Parathyroid adenoma (tissue), 2 donors: Measurements from ENCODE around the gene F13A1.

Experiments used
- H2AFZ ChIP-seq: fragments of 300-600 bp; sonication (generic); one replicate; pipeline ENCODE4 v1.7.0; 2017; ENCODE audit warnings: antibody characterized with exemption, mild to moderate bottlenecking
- H3K27ac ChIP-seq: fragments of 300-600 bp; sonication (generic); one replicate; pipeline ENCODE4 v1.7.0; 2017
- H3K27me3 ChIP-seq: fragments of 300-600 bp; sonication (generic); one replicate; pipeline ENCODE4 v1.7.0; 2017; ENCODE audit warnings: low read length; ENCODE audit not compliant: control insufficient read depth, insufficient read depth
- H3K36me3 ChIP-seq: fragments of 300-600 bp; sonication (generic); one replicate; pipeline ENCODE4 v1.7.0; 2017; ENCODE audit warnings: low read length; ENCODE audit not compliant: control insufficient read depth, insufficient read depth
- H3K4me1 ChIP-seq: fragments of 300-600 bp; sonication (generic); one replicate; pipeline ENCODE4 v1.7.0; 2017; ENCODE audit warnings: control low read depth
- H3K4me2 ChIP-seq: fragments of 300-600 bp; sonication (generic); one replicate; pipeline ENCODE4 v1.7.0; 2017; ENCODE audit warnings: low read length
- H3K4me3 ChIP-seq: fragments of 300-600 bp; sonication (generic); one replicate; pipeline ENCODE4 v1.7.0; 2017; ENCODE audit warnings: low read depth, low read length
- H3K79me2 ChIP-seq: fragments of 300-600 bp; sonication (generic); one replicate; pipeline ENCODE4 v1.7.0; 2017; ENCODE audit warnings: control low read depth
- H3K9ac ChIP-seq: fragments of 300-600 bp; sonication (generic); one replicate; pipeline ENCODE4 v1.7.0; 2017; ENCODE audit warnings: mild to moderate bottlenecking
- H3K9me3 ChIP-seq: fragments of 300-600 bp; sonication (generic); one replicate; pipeline ENCODE4 v1.7.0; 2017; ENCODE audit warnings: low read length; ENCODE audit not compliant: control insufficient read depth
- TF ChIP-seq, protein P1 (sequence below): fragments of 300-600 bp; sonication (generic); IDR thresholded peaks from one replicate; pipeline ENCODE4 v1.7.0; 2017; ENCODE audit warnings: antibody characterized with exemption, mild to moderate bottlenecking
- donor health status: primary hyperparathyroidism.

The F13A1 gene

DNA sequence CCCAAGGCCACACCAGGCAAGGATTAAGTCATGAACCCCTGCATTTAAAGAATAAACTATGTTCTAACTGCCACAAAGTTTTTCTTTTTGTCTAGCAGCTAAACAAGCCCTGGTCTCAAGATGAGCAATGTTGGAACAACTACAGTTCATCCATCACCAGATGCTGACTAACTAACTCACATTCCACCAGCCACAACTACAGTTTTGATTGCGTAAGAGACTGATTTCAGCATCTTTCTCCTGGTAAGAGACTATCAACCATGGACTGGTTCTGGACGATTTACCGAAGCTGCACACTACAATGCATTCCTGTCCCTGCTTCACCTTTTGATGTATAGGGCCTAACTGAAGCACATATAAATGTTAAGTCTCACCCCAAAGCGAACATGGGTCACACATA is 43.0 kb downstream of the F13A1 start:
- H3K9me3 ChIP-seq: no peaks in the 10 kb centered on the region
- no peak overlapping the region for H3K9ac ChIP-seq
- no peak overlapping the region for H2AFZ ChIP-seq
- H3K4me1 ChIP-seq: no peaks in the 10 kb centered on the region
- no peak overlapping the region for H3K4me2 ChIP-seq
- no peak overlapping the region for H3K4me3 ChIP-seq
- H3K36me3 ChIP-seq: no peaks in the 10 kb centered on the region
- no peaks in the 10 kb centered on the region for H3K79me2 ChIP-seq
- H3K27ac ChIP-seq: no peak overlapping the region
- TF ChIP-seq, protein P1, sequence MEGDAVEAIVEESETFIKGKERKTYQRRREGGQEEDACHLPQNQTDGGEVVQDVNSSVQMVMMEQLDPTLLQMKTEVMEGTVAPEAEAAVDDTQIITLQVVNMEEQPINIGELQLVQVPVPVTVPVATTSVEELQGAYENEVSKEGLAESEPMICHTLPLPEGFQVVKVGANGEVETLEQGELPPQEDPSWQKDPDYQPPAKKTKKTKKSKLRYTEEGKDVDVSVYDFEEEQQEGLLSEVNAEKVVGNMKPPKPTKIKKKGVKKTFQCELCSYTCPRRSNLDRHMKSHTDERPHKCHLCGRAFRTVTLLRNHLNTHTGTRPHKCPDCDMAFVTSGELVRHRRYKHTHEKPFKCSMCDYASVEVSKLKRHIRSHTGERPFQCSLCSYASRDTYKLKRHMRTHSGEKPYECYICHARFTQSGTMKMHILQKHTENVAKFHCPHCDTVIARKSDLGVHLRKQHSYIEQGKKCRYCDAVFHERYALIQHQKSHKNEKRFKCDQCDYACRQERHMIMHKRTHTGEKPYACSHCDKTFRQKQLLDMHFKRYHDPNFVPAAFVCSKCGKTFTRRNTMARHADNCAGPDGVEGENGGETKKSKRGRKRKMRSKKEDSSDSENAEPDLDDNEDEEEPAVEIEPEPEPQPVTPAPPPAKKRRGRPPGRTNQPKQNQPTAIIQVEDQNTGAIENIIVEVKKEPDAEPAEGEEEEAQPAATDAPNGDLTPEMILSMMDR: no peak
- no peaks in the 10 kb centered on the region for H3K27me3 ChIP-seq

- no peak overlapping the region for H3K4me3 ChIP-seq
- no peak overlapping the region for H2AFZ ChIP-seq
- H3K27ac ChIP-seq: no peak overlapping the region
- H3K9ac ChIP-seq: no peak overlapping the region
- no peaks in the 10 kb centered on the region for H3K27me3 ChIP-seq
- H3K9me3 ChIP-seq: no peaks in the 10 kb centered on the region
- H3K4me1 ChIP-seq: no peaks in the 10 kb centered on the region
- TF ChIP-seq, protein P1: no peak
- no peak overlapping the region for H3K4me2 ChIP-seq
- no peaks in the 10 kb centered on the region for H3K79me2 ChIP-seq
- H3K36me3 ChIP-seq: no peaks in the 10 kb centered on the region
Measured at GRCh38 chr6:6270948-6271535, 49.4 kb downstream of the F13A1 start.

- H2AFZ ChIP-seq: no peak overlapping the region
- H3K36me3 ChIP-seq: no peaks in the 10 kb centered on the region
- H3K27ac ChIP-seq: no peak overlapping the region
- TF ChIP-seq, protein P1: no peak
- no peak overlapping the region for H3K4me3 ChIP-seq
- no peak overlapping the region for H3K4me2 ChIP-seq
- no peaks in the 10 kb centered on the region for H3K4me1 ChIP-seq
- H3K79me2 ChIP-seq: no peaks in the 10 kb centered on the region
- H3K9me3 ChIP-seq: no peaks in the 10 kb centered on the region
- H3K27me3 ChIP-seq: no peaks in the 10 kb centered on the region
- no peak overlapping the region for H3K9ac ChIP-seq
Measured at GRCh38 chr6:6260196-6260722, 60.2 kb downstream of the F13A1 start.

GRCh38 chr6:6256886-6257285 is 63.6 kb downstream of the F13A1 start:
- no peaks in the 10 kb centered on the region for H3K4me1 ChIP-seq

More at GRCh38 chr6:6256886-6257285, 63.6 kb downstream of the F13A1 start:
- no peak overlapping the region for H3K4me2 ChIP-seq
- no peaks in the 10 kb centered on the region for H3K9me3 ChIP-seq
- H3K27me3 ChIP-seq: no peaks in the 10 kb centered on the region
- H3K36me3 ChIP-seq: no peaks in the 10 kb centered on the region
- H3K4me3 ChIP-seq: no peak overlapping the region
- TF ChIP-seq, protein P1: no peak
- no peak overlapping the region for H3K27ac ChIP-seq
- no peak overlapping the region for H3K9ac ChIP-seq
- no peaks in the 10 kb centered on the region for H3K79me2 ChIP-seq
- H2AFZ ChIP-seq: no peak overlapping the region
